Activated naive CD4-positive, alpha-beta T cell treated with anti-CD3 and anti-CD28 coated beads for 36 hours (primary cell): Measurements from ENCODE around the gene CHRDL1. TPM values are rescaled to one million over a fixed set of nuclear protein-coding genes. Genes with fewer than 3 reads are reported as not detected.
A peak's percentile ranks its signal among the peaks of the same experiment; 100 is the strongest.
"Not testable (repeated sequence)": the region's sequence is repeated elsewhere in the genome, so short reads cannot be mapped to it uniquely, and the experiment has no call there.

Source experiments
- CTCF ChIA-PET: fragments of 350-600 bp; sonication (Branson Sonifier 250); formaldehyde crosslinking; loops from one replicate; lab custom pipeline; 2021; ENCODE audit warnings: antibody characterized with exemption; lab: Charles Lee
- DNase-seq: peaks from one replicate; pipeline ENCODE4 v3.0.0-alpha.2; 2020
- H3K27ac Mint-ChIP-seq: one replicate; pipeline ENCODE4 v1.8.0; 2021; ENCODE audit warnings: mild to moderate bottlenecking, mixed read lengths
- H3K27me3 Mint-ChIP-seq: one replicate; pipeline ENCODE4 v1.8.0; 2021; ENCODE audit warnings: low read depth, mixed read lengths
- H3K36me3 Mint-ChIP-seq: one replicate; pipeline ENCODE4 v1.8.0; 2021; ENCODE audit warnings: low read depth, mixed read lengths
- H3K4me1 Mint-ChIP-seq: one replicate; pipeline ENCODE4 v1.8.0; 2021; ENCODE audit warnings: low read depth, mixed read lengths
- H3K4me3 Mint-ChIP-seq: one replicate; pipeline ENCODE4 v1.8.0; 2021; ENCODE audit warnings: mild to moderate bottlenecking, moderate library complexity, mixed read lengths
- H3K9me3 Mint-ChIP-seq: one replicate; pipeline ENCODE4 v1.8.0; 2021; ENCODE audit warnings: mixed read lengths
- intact Hi-C: fragments of 100-400 bp; cut with micrococcal nuclease; formaldehyde crosslinking; loops from one replicate; pipeline ENCODE4 v1.15.1; 2023
- total RNA-seq, 2 experiments: library from RNA; stranded (reverse); gene quantifications; one replicate each; pipeline ENCODE4 v1.2.3, GENCODE V29; 2021

The CHRDL1 gene
- total RNA-seq, 2 experiments from 2014 or later, result not detected

DNA sequence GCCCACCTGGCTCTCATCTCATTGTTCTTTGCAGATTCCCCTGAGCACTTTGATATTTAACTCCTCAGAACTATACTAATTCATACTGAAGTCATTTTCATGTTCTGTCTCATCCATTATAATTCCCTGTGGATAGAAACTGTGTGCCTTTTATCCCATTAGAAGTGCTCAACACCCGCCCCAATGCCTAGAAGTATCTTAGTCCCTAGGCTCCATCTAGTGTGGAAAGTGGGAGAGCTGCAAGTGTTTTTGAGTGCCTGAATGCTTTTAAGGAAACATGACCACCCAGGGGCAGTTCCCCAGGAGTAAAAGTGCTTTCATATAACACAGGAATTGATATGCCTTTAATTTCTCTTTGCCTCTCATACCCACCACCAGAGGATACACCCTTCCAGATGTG is 117.0 kb downstream of the CHRDL1 start:
- intact Hi-C loops, result no loop called here

DNA sequence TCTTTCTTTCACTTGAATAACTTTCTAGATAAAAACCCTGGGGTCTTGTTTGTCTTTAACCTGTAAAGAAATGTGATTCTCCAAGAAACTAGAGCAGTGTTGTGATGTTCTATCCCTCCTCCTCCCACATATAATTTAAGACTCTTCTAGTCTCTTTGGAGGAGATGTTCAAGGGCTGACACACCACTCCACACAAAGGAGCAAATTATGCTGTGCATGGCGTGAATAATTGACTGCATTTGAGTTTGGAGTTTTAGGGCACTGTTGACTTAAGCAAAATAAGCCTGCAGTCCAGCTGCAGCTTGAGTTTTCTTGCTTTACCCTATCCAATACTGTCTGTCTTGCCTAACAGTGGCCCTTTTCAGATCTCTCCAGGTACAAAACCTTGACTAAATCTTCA is 119.7 kb downstream of the CHRDL1 start:
- CTCF ChIA-PET, result no interaction called here
- no peaks in the 10 kb centered on the region for H3K4me1 Mint-ChIP-seq
- H3K27me3 Mint-ChIP-seq, result peaks cover 1% of the 10 kb centered on the region
- H3K27ac Mint-ChIP-seq, result no peak overlapping the region
- H3K9me3 Mint-ChIP-seq, result no peaks in the 10 kb centered on the region
- intact Hi-C loops, result no loop called here
- H3K36me3 Mint-ChIP-seq, result no peaks in the 10 kb centered on the region
- no peak overlapping the region for H3K4me3 Mint-ChIP-seq
- no peak for DNase-seq

More for the DNA sequence above, 117.0 kb downstream of the CHRDL1 start:
- no peaks in the 10 kb centered on the region for H3K9me3 Mint-ChIP-seq
- H3K36me3 Mint-ChIP-seq, result no peaks in the 10 kb centered on the region
- H3K27ac Mint-ChIP-seq, result no peak overlapping the region
- no peaks in the 10 kb centered on the region for H3K4me1 Mint-ChIP-seq
- peaks cover 1% of the 10 kb centered on the region for H3K27me3 Mint-ChIP-seq
- CTCF ChIA-PET, result no interaction called here
- no peak for DNase-seq
- no peak overlapping the region for H3K4me3 Mint-ChIP-seq

DNA sequence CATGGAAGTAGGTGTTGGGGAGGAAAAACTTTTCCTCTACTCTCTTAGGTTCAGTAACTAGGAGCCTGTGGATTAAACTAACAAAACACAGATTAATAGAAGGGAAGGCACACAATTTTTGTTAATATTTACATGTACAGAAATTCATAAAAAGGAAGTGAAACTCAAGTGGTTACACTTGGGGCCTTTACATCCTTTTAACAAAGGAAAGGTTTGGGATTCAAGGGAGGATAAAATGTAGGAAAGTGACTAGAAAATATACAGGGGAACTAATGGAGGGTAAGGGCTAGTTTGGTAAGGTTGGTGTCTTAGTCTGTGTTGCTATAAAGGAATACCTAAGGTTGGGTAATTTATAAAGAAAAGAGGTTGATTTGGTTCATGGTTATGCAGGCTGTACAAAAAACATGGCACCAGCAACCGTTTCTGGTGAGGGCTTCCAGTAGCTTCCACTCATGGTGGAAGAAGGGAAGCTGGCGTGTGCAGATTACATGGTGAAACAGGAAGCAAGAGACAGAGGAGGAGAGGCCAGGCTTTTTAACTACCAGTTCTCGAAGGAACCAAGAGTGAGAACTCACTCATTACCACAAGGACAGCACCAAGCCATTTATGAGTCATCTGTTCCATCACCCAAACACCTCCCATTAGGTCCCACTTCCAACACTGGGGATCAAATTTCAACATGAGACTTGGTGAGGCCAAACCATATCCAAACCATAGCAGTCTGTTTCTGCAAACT is 124.4 kb downstream of the CHRDL1 start:
- Mint-ChIP-seq H3K27ac (no peak overlapping the region), H3K9me3 (no peaks in the 10 kb centered on the region), H3K36me3 (no peaks in the 10 kb centered on the region), H3K4me1 (no peaks in the 10 kb centered on the region), H3K4me3 (no peak overlapping the region), H3K27me3 (no peaks in the 10 kb centered on the region)
- no peak for DNase-seq
- CTCF ChIA-PET, result no interaction called here
- intact Hi-C loops, result no loop called here

DNA sequence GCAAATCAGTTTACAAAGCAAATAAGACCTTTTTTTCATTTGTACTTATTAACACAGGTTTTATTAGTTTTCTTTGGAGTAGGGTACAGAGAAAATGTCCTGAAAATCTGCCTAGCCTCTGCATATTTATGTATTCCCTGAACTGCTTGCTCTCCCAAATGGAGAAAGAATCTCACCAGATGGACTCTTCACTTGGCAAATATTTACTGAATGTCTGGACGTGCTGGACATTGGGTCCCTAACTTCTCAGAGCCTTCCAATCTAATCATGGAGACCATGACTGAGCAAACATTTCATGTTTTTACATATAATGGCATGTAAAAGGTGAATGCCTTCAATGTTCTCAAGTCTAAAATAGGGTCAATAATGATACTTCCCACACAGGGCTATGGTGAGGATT is 126.0 kb downstream of the CHRDL1 start:
- Mint-ChIP-seq H3K4me1 (no peaks in the 10 kb centered on the region), H3K9me3 (no peaks in the 10 kb centered on the region), H3K27me3 (no peaks in the 10 kb centered on the region), H3K36me3 (no peaks in the 10 kb centered on the region), H3K27ac (no peak overlapping the region), H3K4me3 (no peak overlapping the region)
- intact Hi-C loops, result no loop called here
- CTCF ChIA-PET, result no interaction called here
- no peak for DNase-seq

DNA sequence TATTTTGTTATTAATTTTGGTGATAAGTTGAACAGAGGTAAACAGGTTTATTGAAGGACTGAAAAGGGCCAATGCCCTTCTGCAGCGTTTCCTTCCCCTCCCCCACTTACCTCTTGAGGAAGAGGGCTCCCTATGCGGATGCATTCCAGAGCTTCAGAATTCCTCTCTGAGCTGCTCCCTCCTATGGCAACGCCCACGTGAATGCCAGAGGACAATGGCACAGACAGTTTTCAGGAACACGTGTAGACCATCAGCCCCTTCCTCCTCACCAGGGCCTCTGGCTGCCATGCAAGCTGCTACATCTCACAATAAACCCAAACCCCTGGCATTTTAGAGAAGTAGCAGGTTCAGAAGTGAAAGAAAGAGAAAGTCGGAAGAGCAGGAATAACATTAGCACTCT is 127.9 kb downstream of the CHRDL1 start:
- H3K36me3 Mint-ChIP-seq, result no peaks in the 10 kb centered on the region
- H3K27me3 Mint-ChIP-seq, result no peaks in the 10 kb centered on the region
- no peak overlapping the region for H3K4me3 Mint-ChIP-seq
- no peak for DNase-seq
- no peak overlapping the region for H3K27ac Mint-ChIP-seq
- CTCF ChIA-PET, result interaction anchor here (0.7 kb wide), 1 partner anchor 191 kb away, joined by 3 read pairs; no protein-coding TSS in a partner anchor
- intact Hi-C loops, result no loop called here
- no peaks in the 10 kb centered on the region for H3K4me1 Mint-ChIP-seq
- H3K9me3 Mint-ChIP-seq, result no peaks in the 10 kb centered on the region

DNA sequence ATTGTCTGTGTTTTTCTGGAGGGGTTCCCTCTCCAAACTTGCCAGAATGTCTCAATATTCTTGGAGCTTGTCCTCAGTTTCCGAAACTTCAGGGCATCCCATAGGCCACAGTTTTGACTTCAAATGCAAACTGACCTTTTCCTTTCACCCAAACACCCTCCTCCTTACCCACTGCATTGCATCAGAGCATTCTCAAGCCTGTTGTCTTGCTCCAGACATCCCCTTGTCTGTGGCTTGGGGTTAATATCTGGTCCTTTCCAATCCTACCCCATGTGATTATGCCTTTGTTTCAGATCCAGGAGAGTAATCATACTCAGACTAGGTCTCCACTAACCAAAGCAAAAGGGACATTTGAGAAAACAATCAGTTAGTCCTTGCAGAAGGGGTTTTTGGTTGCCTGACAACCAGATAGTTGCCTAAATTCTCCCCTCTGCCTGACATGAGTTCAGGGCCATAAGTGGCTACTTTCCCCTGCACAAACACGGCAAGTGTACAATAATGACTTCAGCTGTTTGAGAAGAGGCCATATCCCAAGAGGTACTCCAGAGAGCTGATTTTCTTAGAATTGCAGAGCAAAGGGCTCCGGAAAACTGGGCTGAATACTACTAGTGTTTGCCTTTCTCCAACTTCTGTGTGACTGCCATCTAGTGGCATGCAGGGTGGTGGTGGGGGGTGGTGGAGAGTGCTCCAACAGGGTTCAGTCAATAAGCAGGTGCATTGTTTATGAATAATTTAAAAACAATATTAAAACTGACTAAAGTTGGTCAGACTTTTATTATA is 130.2 kb downstream of the CHRDL1 start:
- Mint-ChIP-seq H3K27ac (no peak overlapping the region), H3K4me3 (no peak overlapping the region), H3K9me3 (no peaks in the 10 kb centered on the region), H3K4me1 (no peaks in the 10 kb centered on the region), H3K27me3 (no peaks in the 10 kb centered on the region), H3K36me3 (no peaks in the 10 kb centered on the region)
- DNase-seq, result peak; percentile 27
- CTCF ChIA-PET, result interaction anchor here (0.7 kb wide), 1 partner anchor 545 kb away, joined by 3 read pairs; no protein-coding TSS in a partner anchor
- intact Hi-C loops, result loop anchor here (2.0 kb wide), 1 partner anchor 215 kb away; no protein-coding TSS in a partner anchor

DNA sequence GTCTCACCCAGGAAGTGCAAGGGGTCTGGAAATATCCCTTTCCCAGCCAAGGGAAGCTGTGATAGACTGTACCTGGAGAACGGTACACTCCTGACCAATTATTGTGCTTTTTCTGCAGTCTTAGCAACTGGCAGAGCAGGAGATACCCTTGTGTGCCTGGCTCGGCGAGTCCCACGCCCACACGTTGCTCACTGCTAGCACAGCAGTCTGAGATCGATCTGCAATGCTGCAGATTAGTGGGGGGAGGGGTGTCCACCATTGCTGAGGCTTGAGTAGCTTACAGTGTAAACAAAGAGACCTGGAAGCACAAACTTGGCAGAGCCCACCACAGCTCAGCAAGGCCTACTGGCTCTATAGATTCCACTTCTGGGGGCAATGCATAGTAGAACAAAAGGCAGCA is 138.5 kb downstream of the CHRDL1 start:
- Mint-ChIP-seq H3K27ac (no peak overlapping the region), H3K4me1 (no peaks in the 10 kb centered on the region), H3K36me3 (no peaks in the 10 kb centered on the region), H3K4me3 (no peak overlapping the region), H3K27me3 (no peaks in the 10 kb centered on the region), H3K9me3 (no peaks in the 10 kb centered on the region)
- CTCF ChIA-PET, result no interaction called here
- intact Hi-C loops, result no loop called here
- DNase-seq, result no peak

DNA sequence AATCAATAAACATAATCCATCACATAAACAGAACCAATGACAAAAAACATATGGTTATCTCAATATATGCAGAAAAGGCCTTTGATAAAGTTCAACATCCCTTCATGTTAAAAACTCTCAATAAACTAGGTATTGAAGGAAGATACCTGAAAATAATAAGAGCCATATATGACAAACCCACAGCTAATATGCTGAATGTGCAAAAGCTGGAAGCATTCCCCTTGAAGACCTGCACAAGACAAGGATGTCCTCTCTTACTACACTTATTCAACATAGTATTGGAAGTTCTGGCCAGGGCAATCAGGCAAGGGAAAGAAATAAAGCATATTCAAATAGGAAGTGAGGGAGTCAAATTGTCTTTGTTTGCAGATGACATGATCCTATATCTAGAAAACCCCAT is 141.3 kb downstream of the CHRDL1 start:
- CTCF ChIA-PET, intact Hi-C loops, H3K36me3 Mint-ChIP-seq, H3K4me1 Mint-ChIP-seq, H3K9me3 Mint-ChIP-seq, DNase-seq, H3K27ac Mint-ChIP-seq, H3K4me3 Mint-ChIP-seq, H3K27me3 Mint-ChIP-seq: not testable (repeated sequence)

DNA sequence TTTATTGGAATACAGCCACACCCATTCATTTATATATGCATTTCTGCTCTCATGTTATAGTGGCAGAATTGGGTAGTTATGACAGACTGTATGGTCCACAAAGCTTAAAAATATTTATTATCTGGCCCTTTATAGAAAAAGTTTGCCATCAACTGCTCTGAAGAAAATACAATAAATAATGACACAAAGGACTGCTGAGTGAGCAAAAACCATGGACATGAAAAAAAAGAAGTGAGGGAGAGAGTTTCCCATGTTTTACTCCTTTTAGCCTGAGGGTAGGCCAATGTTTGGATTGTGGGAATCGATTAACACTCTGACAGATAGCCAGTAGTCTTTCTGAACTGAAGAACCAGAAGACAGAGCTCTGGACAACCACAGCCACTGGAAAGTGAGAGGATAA is 149.2 kb downstream of the CHRDL1 start:
- intact Hi-C loops, result no loop called here
- no peak overlapping the region for H3K4me3 Mint-ChIP-seq
- H3K9me3 Mint-ChIP-seq, result no peaks in the 10 kb centered on the region
- DNase-seq, result no peak
- no peaks in the 10 kb centered on the region for H3K4me1 Mint-ChIP-seq
- CTCF ChIA-PET, result no interaction called here
- H3K27me3 Mint-ChIP-seq, result no peaks in the 10 kb centered on the region
- H3K27ac Mint-ChIP-seq, result no peak overlapping the region
- H3K36me3 Mint-ChIP-seq, result no peaks in the 10 kb centered on the region
